HG03045 (cell line): Measurements from ENCODE around the gene TCTA.

Experiments
- ATAC-seq: cut with Tn5 transposase; IDR thresholded peaks from one replicate; pipeline ENCODE4 v1.9.1; 2021; ENCODE audit warnings: mild to moderate bottlenecking, moderate library complexity; ENCODE audit not compliant: unreplicated experiment

Gene TCTA

DNA sequence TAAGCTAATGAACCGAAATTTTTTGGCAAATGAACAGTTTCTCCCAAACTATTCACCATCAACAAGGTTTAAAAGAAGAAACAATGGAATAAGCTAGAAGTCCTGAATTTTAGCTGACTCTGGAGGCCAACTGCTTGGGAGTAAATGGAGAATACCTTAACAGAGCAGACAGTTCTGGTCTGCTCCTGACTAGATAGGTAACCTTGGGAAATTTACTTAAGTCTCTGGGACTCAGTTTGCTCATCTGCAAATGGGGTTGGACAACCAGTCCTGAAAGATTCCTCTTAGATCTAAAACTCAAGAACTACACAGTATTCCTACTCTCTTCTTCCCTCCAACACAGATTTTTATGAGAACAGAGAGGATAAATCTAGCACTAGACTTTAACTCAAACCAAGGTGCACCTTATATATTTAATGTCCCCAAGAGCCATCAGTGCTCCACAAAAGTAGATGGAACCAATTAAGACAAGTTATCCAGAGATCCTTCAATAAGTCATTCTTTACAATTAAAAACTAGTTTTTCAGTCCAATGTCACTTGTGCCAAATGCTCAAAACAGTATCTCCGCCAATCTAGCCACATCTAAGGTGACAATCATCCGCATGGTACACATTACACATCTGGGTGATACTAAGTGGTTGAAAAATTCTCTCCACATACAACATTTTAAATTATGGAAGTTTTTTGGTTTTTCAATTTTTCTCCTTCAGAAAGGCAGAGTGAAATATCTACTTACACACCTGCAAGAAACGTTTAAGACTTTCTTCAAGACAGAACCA is 2.0 kb upstream of the TCTA start:
- ATAC-seq = no peak

DNA sequence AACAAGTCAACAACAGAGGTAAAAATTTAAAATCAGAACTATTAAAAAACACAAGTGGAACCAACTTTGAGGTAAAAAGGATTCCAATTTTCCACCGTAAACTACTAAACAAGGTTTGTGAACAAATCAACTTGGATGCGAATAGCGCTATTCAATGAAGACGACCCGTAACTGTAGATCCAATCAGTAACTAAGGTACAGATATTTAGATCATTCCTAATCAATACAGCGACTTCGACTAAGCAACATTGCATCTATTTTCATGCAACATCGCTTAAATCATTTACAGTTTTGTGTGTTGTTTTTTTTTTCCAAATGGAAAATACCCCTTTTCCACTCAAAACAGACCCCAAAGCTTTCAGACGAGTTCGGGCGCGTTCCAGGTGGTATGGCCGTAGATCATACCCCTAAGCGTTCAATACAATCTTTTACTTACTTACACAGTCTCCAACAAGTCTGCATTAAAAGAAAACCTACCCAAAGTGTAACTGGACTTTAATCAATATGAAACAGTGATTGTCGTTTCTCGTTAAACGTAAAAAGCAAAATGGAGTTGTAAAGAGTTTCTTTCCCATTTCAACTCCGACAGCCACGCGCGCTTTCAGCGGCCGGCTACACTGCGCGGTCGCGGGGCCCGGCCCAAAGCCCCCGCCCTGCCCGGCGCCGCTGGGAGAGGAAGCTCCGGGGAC is 1.2 kb upstream of the TCTA start:
- no peak for ATAC-seq

DNA sequence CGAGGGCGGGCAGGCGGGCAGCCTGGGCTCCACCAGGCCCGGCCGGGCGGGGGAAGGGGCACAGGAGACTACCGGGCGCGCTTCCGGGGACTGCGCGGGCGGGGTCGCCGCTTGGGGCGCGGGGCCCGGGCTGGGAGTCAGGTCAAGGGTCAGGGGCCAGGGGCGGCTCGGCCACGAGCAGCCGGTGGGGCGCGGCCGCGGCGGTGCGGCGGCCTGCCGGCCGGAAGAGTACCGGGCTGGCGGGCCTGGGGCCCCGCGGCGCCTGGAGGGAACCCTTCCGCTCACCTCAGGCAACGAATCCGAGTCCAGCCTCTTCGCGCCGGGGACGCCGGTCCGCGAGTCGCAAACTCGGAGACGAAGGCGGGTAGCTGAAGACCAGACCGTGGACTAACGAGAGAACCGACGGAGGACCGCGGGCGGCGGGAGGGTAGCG is 672 bp upstream of the TCTA start:
- peak; percentile 31 for ATAC-seq

DNA sequence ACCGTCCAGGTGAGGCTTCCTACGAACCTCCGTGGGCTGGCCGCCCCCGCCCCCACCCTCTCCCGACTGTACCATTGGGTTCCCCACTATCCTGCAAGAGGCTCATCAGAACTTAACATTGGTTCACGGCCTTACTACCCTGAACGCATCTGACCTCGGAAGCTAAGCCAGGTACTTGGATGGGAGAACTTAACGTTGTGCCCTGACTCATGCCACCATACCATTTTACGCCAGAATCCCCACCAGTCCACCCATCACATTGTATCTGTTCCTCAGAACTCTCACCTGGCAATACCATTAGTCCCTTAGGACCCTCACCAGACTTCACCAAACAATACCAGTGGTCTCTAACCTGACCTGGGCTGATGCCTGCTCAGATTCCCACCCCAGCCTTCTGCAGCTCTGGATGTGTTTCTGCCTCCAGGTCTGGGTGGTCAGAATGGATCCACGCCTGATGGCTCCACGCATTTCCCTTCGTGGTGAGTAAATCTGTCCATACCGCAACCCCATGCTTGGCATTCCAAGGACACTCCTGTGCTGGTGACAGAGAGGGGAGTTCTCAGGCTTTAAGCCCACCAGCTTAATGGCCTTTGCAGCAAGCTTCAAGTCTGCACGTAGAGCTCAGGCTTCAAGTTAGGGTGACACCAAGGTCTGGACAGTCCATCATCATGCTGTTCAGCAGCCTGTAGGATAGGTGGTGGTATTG is 562 bp downstream of the TCTA start:
- no peak for ATAC-seq

DNA sequence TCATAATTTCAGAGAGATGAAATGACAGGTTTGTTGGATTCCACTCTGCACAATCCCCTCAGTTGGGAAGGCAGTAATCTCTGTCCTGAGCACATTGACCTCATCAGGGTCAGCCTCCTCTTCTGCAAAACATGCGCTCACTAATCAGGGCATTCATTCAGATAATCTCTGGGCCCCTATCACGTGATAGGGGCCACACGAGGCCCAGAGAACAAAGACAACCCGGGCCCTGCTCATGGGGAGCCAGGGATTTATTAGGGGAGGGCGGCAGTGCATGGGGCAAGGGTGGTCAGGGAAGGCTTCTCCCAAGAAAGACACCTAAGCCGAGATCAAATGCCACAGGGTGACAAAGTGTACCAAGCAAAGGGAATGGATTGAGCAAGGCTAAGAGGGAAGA is 1.1 kb downstream of the TCTA start:
- ATAC-seq = no peak

DNA sequence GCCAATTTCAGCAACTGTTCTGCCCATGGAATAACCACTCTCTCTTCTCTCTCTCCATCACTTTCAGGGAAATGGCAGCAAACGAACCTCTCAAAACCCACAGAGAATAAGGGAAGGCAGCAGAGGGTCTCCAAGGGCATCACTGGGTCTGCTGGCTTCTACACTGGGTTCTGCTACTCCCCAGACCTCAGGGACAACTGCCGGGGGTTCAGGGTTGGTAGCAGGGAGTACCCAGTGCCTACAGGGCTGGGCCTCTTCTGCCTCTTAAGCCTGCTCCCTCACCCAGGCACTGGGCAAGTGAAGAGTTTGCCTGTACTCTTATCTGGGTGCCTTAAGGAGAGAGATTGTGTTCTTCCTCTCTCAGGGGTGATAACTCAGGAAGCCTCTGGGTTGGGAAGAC is 2.5 kb downstream of the TCTA start:
- ATAC-seq = no peak

DNA sequence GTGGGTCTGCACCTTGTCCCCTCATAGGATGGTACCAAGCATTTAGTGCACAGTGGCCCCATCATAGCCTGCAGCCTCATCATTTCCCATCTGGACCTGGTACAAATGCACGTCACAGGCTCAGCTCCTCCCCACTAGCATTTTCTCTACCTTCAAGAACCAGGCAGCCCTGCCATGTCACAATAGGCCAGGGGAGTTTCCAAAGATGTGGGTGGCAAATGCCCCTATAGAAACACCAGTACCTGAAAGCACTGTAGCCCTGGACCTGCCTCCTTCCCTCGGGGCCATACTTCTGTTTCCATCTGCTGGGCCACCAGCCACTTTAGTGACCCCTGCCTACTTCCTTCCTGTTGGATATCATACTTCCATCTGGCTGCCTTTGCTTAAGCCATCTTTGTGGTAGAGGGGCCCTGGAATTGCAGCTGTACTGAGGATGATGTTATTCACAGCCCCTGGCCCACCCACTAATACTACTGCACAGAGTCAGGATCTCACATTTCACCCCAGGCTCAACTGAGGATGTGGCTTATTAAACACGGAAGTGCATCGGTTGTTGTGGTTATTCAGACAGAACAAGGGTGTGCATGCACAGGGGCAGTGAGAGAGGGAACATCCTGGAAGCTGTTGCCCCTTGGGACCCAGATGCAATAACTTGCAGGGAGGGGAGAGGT is 3.8 kb downstream of the TCTA start:
- no peak for ATAC-seq

DNA sequence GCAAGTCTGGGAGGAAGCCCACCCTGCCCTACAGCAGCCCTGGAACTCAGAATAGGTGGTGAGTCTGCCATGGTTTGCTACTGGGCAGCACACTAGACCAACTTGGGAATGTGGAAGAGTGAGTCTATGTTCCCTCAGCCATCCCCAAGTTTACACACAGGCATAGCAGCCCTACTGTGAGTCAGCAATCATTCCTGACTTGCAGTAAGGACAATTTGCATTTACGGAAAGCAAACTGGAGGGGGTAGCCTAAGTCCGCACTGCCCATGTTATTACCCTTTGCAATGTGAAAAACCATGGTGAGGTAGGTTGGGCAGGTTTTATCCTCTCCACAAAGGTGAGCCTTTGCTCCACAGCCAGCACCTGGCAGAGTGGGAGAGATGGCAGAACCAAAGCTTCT is 4.6 kb downstream of the TCTA start:
- no peak for ATAC-seq

DNA sequence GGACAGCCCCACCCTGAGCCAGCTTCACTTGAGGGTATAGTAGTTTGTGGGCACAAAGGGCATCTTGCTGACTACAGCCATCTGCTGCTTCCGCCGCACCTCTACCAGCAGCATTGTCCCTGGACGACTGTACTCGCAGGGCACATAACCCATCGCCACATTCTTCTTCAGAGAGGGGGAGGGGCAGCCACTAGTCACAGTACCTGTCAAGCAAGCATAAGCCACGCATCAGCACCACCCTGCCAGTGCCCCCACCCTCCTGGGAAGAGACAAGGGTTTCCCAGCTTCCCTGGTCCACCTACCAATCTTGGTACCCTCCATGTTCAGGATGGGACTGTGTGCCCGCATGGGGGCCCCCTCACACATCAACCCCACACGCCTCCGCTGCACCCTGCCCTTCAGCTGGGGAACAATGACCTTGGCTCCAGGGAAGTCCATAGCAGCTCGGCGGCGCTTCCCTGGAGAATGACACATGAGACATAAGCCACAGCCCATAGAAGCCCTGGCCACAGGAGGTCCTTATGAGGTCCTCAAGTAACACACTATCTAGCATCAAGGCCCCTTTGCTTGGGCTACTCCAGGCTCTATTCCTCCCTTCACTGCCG is 5.4 kb downstream of the TCTA start:
- ATAC-seq = no peak

DNA sequence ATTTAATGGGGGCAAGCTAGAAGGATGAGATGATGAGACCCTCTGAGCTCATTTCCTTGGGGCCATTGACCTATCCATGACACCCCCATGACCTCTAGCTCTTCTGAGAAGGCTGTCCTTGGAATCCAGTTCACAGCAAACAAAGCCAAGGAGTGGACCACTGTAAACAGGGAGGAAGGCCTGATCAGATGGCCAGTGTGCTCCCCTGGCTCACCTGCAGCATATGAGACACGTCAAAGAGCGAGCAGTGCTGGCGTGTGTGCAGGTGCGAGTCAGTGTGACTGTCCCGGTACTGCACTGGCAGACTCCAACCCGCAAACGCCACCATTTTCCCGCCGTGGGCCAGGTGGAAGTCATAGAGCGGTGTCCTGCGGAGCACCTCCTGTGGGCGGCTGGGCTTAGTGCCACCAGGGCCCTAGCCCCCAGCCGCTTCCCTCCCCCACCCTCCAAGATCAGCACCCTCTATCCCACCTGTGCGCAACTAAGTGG is 9.7 kb downstream of the TCTA start:
- no peak for ATAC-seq

DNA sequence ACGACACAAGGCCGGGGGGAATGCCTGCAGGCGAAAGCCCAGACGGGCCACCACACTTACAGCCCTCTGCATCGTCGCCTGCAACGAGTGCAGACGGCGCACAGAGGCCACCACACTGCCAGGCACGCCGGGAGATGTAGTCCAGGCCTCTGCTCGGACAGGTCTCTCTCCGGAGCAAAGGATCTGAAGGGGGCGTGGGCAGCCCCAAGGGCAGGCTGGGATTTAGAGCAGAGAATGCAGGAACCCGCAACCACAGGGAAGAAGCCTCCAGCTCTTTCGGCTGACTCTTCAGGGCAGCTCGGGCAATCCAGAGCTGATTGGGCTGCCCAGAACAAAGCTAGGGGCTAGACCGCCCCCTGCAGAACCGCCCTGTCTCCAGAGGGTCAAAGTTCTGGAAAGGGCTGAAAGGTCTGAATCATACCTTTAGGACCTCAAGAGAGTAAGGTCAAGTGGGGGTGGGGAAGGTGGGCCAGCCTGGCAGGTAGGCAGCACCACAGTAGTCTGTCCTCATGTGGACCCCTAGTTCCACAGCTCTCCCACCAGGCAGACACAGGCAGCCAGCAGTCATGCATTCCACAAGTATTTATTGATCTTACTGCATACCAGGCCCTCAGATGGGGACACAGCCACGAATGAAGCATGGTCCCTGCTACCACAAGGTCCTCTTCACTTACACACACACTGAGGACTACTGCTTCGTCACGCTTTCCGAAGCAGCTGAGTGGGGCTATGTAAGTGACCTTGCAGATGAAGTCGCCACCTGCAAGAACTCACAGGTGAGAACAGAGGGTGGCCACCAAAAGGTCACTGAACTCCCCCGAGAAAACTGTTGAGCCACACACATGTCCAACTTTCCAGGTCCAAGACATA is 10.4 kb downstream of the TCTA start, which contains the start of gene AMT:
TSS of gene AMT (minus strand) at position 95 of the 870 bp plus-strand sequence. CDS start at position 72, 23 bp downstream.
- no peak for ATAC-seq

DNA sequence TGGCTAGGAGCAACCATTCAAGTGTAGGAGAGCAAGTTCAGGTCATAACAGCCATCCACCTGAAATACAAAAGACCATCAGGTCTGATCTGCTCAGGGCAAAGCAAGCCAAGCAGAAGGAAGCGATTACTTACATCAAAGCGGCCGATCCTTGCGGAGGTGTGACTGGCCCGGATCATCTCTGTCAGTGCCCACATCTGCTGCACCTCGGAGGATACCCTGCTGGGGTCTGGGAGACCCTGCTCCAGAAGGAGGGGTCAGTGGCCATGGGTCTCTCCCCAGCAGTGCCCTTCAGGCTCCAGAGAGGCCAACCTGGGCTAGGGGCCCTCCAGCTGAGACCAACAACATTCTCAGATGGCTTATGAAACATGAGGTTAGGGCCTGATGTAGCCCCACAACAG is 12.6 kb downstream of the TCTA start:
- ATAC-seq = no peak

DNA sequence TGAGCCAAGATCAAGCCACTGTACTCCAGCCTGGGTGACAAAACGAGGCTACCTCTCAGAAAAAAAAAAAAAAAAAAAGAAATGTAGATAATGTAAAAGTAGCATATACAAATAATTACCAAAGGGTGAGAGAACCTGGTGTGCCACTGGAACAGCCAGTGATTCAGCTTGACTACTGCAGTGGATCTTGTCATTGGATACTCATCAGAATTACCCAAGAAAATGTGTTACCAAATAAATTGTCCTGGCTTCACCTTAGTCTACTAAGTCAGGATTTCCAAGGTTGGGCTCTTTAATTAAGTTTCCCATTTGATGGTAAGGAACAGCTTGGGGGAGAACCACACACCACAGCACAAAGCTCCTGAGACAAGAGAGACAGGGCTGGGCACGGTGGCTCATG is 15.4 kb downstream of the TCTA start:
- ATAC-seq = no peak

DNA sequence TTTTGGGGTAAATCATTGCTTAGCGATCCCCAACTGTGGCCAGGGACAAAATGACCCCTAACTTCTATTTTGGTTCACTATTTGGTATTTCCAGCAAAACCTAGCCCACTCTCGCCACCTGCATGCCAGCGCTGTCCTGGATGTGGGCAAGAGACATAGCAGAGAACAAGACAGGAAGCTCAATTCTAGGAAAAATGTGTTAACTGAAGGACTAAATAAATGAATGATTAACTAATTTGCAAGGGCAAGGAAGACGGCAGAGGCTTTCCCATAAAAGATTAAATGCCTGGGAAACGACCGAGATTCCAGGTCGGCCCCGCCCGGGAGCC is 16.5 kb downstream of the TCTA start:
- ATAC-seq = peak; percentile 5

DNA sequence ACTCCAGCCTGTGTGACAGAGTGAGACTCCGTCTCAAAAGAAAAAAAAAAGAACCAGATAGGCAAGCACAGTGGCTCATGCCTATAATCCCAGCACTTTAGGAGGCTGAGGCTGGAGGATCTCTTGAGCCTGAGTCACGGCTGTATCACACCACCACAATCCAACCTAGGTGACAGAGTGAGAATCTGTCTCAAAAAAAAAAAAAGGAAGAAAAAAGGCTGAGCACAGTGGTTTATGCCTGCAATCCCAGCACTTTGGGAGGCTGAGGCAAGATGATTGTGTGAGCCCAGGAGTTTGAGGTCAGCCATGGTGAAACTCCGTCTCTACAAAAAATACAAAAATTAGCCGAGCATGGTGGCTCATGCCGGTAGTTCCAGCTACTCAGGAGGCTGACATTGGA is 22.5 kb downstream of the TCTA start:
- no peak for ATAC-seq

DNA sequence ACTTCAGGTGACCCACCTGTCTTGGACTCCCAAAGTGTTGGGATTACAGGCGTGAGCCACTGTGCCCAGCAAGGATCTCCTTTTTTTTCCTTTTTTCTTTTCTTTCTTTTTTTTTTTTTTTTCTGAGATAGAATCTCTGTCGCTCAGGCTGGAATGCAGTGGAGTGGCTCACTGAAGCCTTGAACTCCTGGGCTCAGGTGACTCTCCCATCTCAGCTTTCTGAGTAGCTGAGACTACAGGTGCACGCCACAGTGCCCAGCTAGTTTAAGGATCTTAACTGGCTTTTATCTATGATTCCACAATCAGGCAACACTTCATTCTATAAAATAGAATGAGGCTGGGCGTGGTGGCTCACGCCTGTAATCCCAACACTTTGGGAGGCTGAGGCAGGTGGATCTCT is 33.2 kb downstream of the TCTA start:
- ATAC-seq = no peak

DNA sequence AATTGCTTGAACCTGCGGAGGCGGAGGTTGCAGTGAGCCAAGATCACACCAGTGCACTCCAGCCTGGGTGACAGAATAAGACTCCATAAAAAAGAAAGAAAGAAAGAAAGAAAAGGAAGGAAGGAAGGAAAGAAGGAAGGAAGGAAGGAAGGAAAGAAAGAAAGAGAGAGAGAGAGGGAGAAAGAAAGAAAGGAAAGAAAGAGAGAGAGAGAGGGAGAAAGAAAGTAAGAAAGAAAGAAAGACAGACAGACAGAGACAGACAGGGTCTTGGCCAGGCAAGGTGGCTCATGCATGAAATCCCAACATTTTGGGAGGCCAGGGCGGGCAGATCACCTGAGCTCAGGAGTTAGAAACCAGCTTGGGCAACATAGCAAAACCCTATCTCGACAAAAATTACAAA is 41.4 kb downstream of the TCTA start:
- ATAC-seq = no peak

DNA sequence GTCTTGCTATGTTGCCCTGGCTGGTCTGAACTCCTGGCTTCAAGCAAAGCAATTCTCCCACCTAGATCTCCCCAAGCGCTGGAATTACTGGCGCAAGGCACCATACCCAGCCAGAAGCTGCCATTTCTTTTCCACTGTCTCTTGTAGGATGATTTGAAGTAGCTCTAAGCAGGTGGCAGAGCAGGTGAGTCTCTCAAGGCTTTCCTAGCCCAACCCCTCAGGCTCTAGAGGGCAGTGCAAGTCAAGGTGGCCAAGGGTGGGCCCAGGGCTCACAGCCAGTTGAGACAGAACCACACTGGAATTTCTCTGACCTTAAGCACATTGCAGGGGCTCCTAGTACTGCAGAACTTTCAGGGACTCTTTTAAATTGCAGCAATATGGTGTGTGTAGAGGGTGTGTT is 42.2 kb downstream of the TCTA start:
- ATAC-seq = no peak

DNA sequence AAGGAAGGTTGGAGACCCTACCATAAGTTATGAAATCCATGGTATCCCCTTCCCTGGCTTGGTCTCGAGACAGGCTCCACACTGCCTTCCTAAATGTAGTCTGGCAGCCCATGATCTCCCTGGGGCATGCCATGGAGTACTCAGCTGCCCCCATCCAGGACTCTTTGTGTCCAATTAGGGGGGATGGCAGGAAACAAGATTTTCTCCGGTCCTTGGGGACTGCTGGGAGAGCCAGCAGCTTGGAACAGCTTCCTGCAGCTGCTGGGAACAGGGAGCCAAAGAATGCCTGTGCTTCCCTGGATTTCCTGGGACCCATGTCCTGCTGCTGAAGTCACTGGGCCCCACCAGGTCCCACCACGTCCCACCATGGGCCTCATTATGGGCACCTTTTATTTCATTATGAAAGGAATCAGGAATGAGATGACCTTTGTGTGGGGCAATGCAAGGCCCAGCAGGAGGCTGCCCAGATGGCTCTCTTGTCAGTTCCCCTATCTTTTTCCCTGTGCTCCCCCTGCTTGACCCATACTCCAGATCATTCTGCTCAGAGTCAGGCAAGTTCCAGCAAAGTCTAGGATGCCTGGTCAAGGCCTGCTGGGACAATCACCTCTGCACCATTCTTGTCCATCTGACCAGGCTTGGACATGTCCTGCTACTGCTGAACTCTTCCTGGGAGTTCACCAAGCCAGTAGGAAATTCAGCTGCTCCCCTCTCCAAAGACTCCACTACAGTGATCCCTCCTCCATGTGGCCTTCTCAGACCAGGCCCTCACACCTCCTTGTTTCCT is 42.9 kb downstream of the TCTA start:
- no peak for ATAC-seq
